Lung (tissue), 12 donors: Measurements from ENCODE around the gene REEP1. TPM values are rescaled to one million over a fixed set of nuclear protein-coding genes. Genes with fewer than 3 reads are reported as not detected.

Source experiments
- ATAC-seq: fragments of 200-7000 bp; cut with Tn5 transposase; one replicate; pipeline ENCODE4 v1.9.1; 2020; ENCODE audit warnings: moderate number of reproducible peaks; ENCODE audit not compliant: insufficient read depth, low FRiP score
- DNase-seq, 3 donors: peaks; one replicate each; pipeline ENCODE4 v3.0.0-alpha.2; 2013 to 2017
- H3K27ac ChIP-seq, 2 donors: one replicate each; pipeline ENCODE4 v1.5.1; 2013; ENCODE audit warnings: mild to moderate bottlenecking in 2 of 2, moderate library complexity in 2 of 2, control low read depth in 1 of 2, inconsistent platforms in 1 of 2, low read depth in 1 of 2, low read length in 1 of 2
- H3K27me3 ChIP-seq, 3 donors: one replicate each; pipeline ENCODE4 v1.5.1; 2013; ENCODE audit warnings: low read length in 2 of 3; ENCODE audit not compliant: control insufficient read depth in 3 of 3, insufficient read depth in 3 of 3
- H3K36me3 ChIP-seq, 4 donors: one replicate each; pipeline ENCODE4 v1.5.1; 2013; ENCODE audit warnings: low read length in 4 of 4, mild to moderate bottlenecking in 1 of 4, moderate library complexity in 1 of 4; ENCODE audit not compliant: control insufficient read depth in 4 of 4, insufficient read depth in 4 of 4
- H3K4me1 ChIP-seq, 5 donors: one replicate each; pipeline ENCODE4 v1.5.1; 2013; ENCODE audit warnings: low read length in 5 of 5, mild to moderate bottlenecking in 2 of 5, moderate library complexity in 1 of 5; ENCODE audit not compliant: control insufficient read depth in 5 of 5, insufficient read depth in 5 of 5
- H3K4me3 ChIP-seq: one replicate; pipeline ENCODE4 v1.5.1; 2013; ENCODE audit warnings: mild to moderate bottlenecking, control low read depth, moderate library complexity
- H3K9ac ChIP-seq, 2 donors: one replicate each; pipeline ENCODE4 v1.5.1; 2013; ENCODE audit warnings: low read length in 2 of 2, control low read depth in 1 of 2; ENCODE audit not compliant: insufficient read depth in 1 of 2
- H3K9me3 ChIP-seq, 4 donors: one replicate each; pipeline ENCODE4 v1.5.1; 2013; ENCODE audit warnings: low read length in 3 of 4, mild to moderate bottlenecking in 1 of 4, moderate library complexity in 1 of 4; ENCODE audit not compliant: control insufficient read depth in 4 of 4, insufficient read depth in 3 of 4
- CTCF ChIP-seq: IDR thresholded peaks from 2 replicates; pipeline ENCODE4 v1.5.1; 2012; ENCODE audit warnings: mild to moderate bottlenecking; ENCODE audit errors: control extremely low read depth, extremely low read depth
- WGBS, 2 donors: extraction: QIAGEN DNeasy Blood & Tissue Kit; methylation state at CpG; one replicate each; pipeline ENCODE4 v1.1.7; 2013; 5-methylcytosine and 5-hydroxymethylcytosine counted together
- polyA plus RNA-seq, 2 donors: library from polyadenylated mRNA; stranded (reverse); fragments of 200-250 nt; gene quantifications; one replicate each; pipeline ENCODE4 v1.2.1, GENCODE V29; 2013
- total RNA-seq, 2 donors: library from RNA; depleted of rRNA in 1 of 2; stranded (reverse); fragments of >200 nt in 1 of 2; gene quantifications; one replicate each; pipeline ENCODE4 v1.2.1, GENCODE V29; 2014 to 2021
- donor health status: control.
- donor health status: control.
- donor health status: Bipolar disorder and iron deficiency.
- donor health status: healthy.
- donor health status: DM: yes; HTN: yes; CAD: no.

The REEP1 gene
- total and polyA plus RNA-seq, 4 donors, result 2.4 to 19.7 (median 5.4) TPM

DNA sequence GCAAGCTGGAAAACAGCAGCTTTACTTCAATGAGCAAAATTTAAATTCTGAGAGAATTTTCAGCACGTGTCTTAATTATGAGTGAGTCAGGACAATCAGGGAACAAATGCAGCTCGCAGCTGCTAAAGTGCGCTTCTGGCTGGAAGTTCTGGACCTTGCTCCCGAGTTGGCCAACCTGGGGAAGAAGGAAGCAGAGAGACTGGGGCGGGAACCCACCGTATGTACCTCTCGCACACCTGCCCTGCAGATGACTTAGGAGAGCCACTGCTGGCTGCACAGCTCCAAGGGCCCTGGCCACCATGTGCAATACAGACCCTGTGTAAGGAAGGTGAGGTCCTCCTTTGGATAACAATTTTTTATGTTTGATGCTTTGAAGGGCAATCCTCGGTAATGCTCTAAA is 42.4 kb downstream of the REEP1 start:
- no peak for TF ChIP-seq CTCF
- no peak overlapping the region for H3K4me3 ChIP-seq
- ATAC-seq, result no peak
- H3K9ac ChIP-seq, result no peak overlapping the region
- 92 to 93% methylated on average over 8 of the region's 8 CpGs for WGBS, 2 donors
- H3K27me3 ChIP-seq, result no peaks in the 10 kb centered on the region
- peaks cover under 1 to 25% (median 7%) of the 10 kb centered on the region in 5 donors for H3K4me1 ChIP-seq
- no peaks in the 10 kb centered on the region for H3K9me3 ChIP-seq
- DNase-seq, result no peak
- H3K36me3 ChIP-seq, result no peaks in the 10 kb centered on the region
- H3K27ac ChIP-seq, result no peak overlapping the region

- Histone ChIP-seq H3K36me3 (no peaks in the 10 kb centered on the region), H3K27me3 (no peaks in the 10 kb centered on the region), H3K27ac (no peak overlapping the region), H3K4me1 (peaks cover 0 to 11% (median 3%) of the 10 kb centered on the region in 5 donors), H3K9ac (no peak overlapping the region), H3K4me3 (no peak overlapping the region), H3K9me3 (no peaks in the 10 kb centered on the region)
- TF ChIP-seq CTCF, result no peak
- ATAC-seq (no peak), DNase-seq (peak in 1 of 3 donors; percentile 44)
- WGBS, 2 donors, result 50 to 65% methylated on average over 3 of the region's 3 CpGs
Measured at GRCh38 chr2:86293612-86294011, 43.8 kb downstream of the REEP1 start.

GRCh38 chr2:86292571-86293515 is 44.6 kb downstream of the REEP1 start:
- Histone ChIP-seq H3K9ac (no peak overlapping the region), H3K27me3 (no peaks in the 10 kb centered on the region), H3K4me1 (peaks cover 0 to 7% (median 0%) of the 10 kb centered on the region in 5 donors), H3K36me3 (no peaks in the 10 kb centered on the region), H3K27ac (no peak overlapping the region), H3K9me3 (no peaks in the 10 kb centered on the region), H3K4me3 (no peak overlapping the region)
- ATAC-seq (no peak), DNase-seq (no peak)
- 91 to 96% methylated on average over 7 of the region's 7 CpGs for WGBS, 2 donors
- no peak for TF ChIP-seq CTCF
